Measurements from ENCODE around the gene KLHL17. TPM values are rescaled to one million over a fixed set of nuclear protein-coding genes. Genes with fewer than 3 reads are reported as not detected.

KLHL17 gene
- total and polyA plus RNA-seq, 9 of the 15 experiments (the other 6 are each of a cell fraction or from before 2014, with no cell fraction given): 0.14 to 84.8 (median 13.0) TPM

DNA sequence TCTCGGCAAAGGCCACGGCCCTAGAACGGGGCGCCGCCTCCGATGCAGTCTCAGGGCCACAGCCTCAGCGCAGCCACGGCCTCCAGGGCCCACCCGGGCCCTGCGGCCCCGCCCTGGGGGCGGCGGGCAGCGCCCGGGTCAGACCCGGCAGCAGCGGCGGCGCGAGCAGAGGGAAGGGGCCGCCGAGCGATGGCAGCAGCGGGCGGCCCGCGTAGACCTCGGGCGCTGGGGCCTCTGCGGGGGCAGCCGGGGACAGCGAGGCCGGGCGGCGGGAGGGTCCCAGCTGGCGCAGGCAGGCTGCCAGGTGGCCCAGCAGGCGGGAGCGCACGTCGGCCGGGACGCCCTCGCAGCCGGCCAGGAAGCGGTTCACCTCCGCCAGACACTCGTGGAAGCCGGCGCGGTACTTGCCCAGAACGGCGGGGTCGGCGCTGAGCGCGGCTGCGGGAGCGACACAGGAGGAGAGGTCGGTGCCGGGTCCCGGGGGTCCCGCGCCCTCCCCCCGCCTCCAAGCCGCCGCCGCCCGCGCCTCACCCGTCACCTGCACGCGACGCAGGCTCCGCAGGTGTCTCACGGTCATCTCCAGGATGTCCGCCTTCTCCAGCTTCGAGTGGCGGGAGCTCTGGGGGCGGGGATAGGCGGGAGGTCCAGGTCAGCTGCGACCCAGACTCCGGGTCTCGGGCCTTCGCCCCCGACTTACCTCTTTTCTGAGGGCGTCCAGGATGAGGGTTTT, 38.8 kb downstream of the KLHL17 start (continued):
- TF ChIP-seq, protein P1, sequence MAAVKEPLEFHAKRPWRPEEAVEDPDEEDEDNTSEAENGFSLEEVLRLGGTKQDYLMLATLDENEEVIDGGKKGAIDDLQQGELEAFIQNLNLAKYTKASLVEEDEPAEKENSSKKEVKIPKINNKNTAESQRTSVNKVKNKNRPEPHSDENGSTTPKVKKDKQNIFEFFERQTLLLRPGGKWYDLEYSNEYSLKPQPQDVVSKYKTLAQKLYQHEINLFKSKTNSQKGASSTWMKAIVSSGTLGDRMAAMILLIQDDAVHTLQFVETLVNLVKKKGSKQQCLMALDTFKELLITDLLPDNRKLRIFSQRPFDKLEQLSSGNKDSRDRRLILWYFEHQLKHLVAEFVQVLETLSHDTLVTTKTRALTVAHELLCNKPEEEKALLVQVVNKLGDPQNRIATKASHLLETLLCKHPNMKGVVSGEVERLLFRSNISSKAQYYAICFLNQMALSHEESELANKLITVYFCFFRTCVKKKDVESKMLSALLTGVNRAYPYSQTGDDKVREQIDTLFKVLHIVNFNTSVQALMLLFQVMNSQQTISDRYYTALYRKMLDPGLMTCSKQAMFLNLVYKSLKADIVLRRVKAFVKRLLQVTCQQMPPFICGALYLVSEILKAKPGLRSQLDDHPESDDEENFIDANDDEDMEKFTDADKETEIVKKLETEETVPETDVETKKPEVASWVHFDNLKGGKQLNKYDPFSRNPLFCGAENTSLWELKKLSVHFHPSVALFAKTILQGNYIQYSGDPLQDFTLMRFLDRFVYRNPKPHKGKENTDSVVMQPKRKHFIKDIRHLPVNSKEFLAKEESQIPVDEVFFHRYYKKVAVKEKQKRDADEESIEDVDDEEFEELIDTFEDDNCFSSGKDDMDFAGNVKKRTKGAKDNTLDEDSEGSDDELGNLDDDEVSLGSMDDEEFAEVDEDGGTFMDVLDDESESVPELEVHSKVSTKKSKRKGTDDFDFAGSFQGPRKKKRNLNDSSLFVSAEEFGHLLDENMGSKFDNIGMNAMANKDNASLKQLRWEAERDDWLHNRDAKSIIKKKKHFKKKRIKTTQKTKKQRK (IDR thresholded peaks at IDR 0.05; ENCODE audit: borderline replicate concordance, low read depth, low read length): no peak
- TF ChIP-seq ZBTB1 (CRISPR knock-in tag; IDR thresholded peaks at IDR 0.05; ENCODE audit: borderline replicate concordance, low read depth): 0 out of 2 replicates have a peak, but pooled peaks have one; percentile 28
- TF ChIP-seq ZFPM2 (CRISPR knock-in tag; IDR thresholded peaks at IDR 0.05): no peak
- no peak; the same call in 1 of the 2 replicates for TF ChIP-seq HNRNPL (IDR thresholded peaks at IDR 0.05; ENCODE audit: low read depth, low read length)
- TF ChIP-seq, protein P2, sequence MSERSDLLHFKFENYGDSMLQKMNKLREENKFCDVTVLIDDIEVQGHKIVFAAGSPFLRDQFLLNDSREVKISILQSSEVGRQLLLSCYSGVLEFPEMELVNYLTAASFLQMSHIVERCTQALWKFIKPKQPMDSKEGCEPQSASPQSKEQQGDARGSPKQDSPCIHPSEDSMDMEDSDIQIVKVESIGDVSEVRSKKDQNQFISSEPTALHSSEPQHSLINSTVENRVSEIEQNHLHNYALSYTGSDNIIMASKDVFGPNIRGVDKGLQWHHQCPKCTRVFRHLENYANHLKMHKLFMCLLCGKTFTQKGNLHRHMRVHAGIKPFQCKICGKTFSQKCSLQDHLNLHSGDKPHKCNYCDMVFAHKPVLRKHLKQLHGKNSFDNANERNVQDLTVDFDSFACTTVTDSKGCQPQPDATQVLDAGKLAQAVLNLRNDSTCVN (CRISPR knock-in tag; IDR thresholded peaks at IDR 0.05): no peak
- TF ChIP-seq PHB (CRISPR knock-in tag; IDR thresholded peaks at IDR 0.05): 0 out of 2 replicates have a peak, but pooled peaks have one; percentile 39
- no peak for TF ChIP-seq ZNF239 (CRISPR knock-in tag; IDR thresholded peaks at IDR 0.05)
- TF ChIP-seq CHD1 (IDR thresholded peaks at IDR 0.05; ENCODE audit: low read length): peak; percentile 18
- TF ChIP-seq NFYB (IDR thresholded peaks at IDR 0.05; ENCODE audit: extremely low read depth, insufficient read length): no peak
- TF ChIP-seq, protein P3, sequence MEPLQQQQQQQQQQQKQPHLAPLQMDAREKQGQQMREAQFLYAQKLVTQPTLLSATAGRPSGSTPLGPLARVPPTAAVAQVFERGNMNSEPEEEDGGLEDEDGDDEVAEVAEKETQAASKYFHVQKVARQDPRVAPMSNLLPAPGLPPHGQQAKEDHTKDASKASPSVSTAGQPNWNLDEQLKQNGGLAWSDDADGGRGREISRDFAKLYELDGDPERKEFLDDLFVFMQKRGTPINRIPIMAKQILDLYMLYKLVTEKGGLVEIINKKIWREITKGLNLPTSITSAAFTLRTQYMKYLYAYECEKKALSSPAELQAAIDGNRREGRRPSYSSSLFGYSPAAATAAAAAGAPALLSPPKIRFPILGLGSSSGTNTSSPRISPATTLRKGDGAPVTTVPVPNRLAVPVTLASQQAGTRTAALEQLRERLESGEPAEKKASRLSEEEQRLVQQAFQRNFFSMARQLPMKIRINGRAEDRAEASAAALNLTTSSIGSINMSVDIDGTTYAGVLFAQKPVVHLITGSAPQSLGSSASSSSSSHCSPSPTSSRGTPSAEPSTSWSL (CRISPR knock-in tag; IDR thresholded peaks at IDR 0.05; ENCODE audit: borderline replicate concordance): no peak
- peak; percentile 21; the same call in 1 of the 2 replicates for TF ChIP-seq GABPB1 (CRISPR knock-in tag; IDR thresholded peaks at IDR 0.05)
- no peak for TF ChIP-seq CAMTA2 (CRISPR knock-in tag; conservative IDR thresholded peaks at IDR 0.05)
- TF ChIP-seq ZNF311 (CRISPR knock-in tag; IDR thresholded peaks at IDR 0.05): no peak
- no peak for TF ChIP-seq HDAC3 (IDR thresholded peaks at IDR 0.05; ENCODE audit: borderline replicate concordance, partially characterized antibody)
- TF ChIP-seq SIN3A (IDR thresholded peaks at IDR 0.05; ENCODE audit: borderline replicate concordance in 2 of 2, control insufficient read depth in 1 of 2, low read depth in 2 of 2, low read length in 2 of 2): peak; percentile 45 to 62; a peak in 2 of 4 replicates
- TF ChIP-seq PCBP1 (IDR thresholded peaks at IDR 0.05; ENCODE audit: low read depth, low read length, poor library complexity, severe bottlenecking): no peak
- TF ChIP-seq, protein P4, sequence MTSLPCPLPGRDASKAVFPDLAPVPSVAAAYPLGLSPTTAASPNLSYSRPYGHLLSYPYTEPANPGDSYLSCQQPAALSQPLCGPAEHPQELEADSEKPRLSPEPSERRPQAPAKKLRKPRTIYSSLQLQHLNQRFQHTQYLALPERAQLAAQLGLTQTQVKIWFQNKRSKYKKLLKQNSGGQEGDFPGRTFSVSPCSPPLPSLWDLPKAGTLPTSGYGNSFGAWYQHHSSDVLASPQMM (CRISPR knock-in tag; IDR thresholded peaks at IDR 0.05): no peak
- TF ChIP-seq MBD2 (IDR thresholded peaks at IDR 0.05; ENCODE audit: borderline replicate concordance, low read depth): no peak
- TF ChIP-seq TEAD1 (CRISPR knock-in tag; IDR thresholded peaks at IDR 0.05): no peak
- peak; percentile 15 to 23; a peak in 1 of 4 replicates for TF ChIP-seq NRF1 (conservative IDR thresholded peaks at IDR 0.05 in 1 of 2, IDR thresholded peaks at IDR 0.05 in 1 of 2)
